ENCODE data around the gene FNDC3B. TPM values are rescaled to one million over a fixed set of nuclear protein-coding genes. Genes with fewer than 3 reads are reported as not detected.

The FNDC3B gene
- total and polyA plus RNA-seq, 2 donors (not counting 3 experiments of a cell fraction or from before 2014, with no cell fraction given): 91.6 to 295 TPM

DNA sequence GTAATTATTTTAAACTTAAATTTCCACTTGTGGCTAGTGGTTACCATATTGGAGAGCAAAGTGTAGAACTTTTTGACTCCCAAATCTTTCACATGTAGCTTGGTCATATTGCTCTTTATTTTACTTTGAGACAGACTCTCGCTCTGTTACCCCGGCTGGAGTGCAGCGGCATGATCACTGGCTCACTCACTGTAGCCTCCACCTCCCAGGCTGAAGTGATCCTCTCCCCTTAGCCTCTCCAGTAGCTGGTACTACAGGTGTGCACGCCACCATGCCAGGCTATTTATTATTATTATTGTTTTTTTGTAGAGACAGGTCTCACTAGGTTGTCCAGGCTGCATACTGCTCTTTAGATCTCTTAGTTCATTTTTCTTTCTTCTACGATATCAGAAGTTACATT, 3.9 kb downstream of the FNDC3B start:
- dilution Hi-C loops (cut with MboI; ENCODE audit: extremely low pct_ligation_motif_present, low sequenced_read_pairs): no loop called here
- Histone ChIP-seq H3K4me3 (replicated peaks in 1 of 3; ENCODE audit: insufficient read depth in 1 of 3, low read depth in 1 of 3, low read length in 3 of 3) (peak overlapping the region in 2 of 3 experiments; percentile 17 to 27), H2AFZ (ENCODE audit: low read depth, low read length) (no peak overlapping the region), H3K9ac (replicated peaks; ENCODE audit: extremely low read depth, insufficient read depth, low read length) (no peak overlapping the region), H3K79me2 (ENCODE audit: control insufficient read depth, insufficient read depth, low read length) (peaks cover 94% of the 10 kb centered on the region), H3K4me1 (ENCODE audit: control insufficient read depth, extremely low read depth, insufficient read depth, low read length) (peaks cover 48% of the 10 kb centered on the region), H3K36me3 (ENCODE audit: control insufficient read depth in 2 of 2, extremely low read depth in 1 of 2, insufficient read depth in 2 of 2, low read length in 2 of 2) (peaks cover 0 to 4% of the 10 kb centered on the region in 2 experiments), H3K9me3 (replicated peaks; ENCODE audit: control insufficient read depth, insufficient read depth, low read length) (no peaks in the 10 kb centered on the region), H3K27ac (ENCODE audit: insufficient read depth, low read depth, low read length) (no peak overlapping the region), H3K27me3 (ENCODE audit: control insufficient read depth in 2 of 2, insufficient read depth in 2 of 2, low read length in 2 of 2) (no peaks in the 10 kb centered on the region), H4K20me1 (replicated peaks; ENCODE audit: control insufficient read depth, extremely low read depth, insufficient read depth, low read length) (peaks cover 8% of the 10 kb centered on the region), H3K4me2 (ENCODE audit: insufficient read depth, low read length) (peak overlapping the region; percentile 98), H3K9me1 (replicated peaks; ENCODE audit: control insufficient read depth, extremely low read depth, insufficient read depth, low read length) (no peaks in the 10 kb centered on the region)
- no TSS peak for BruUV-seq (replicated peaks)
- no peak for FAIRE-seq
- POLR2A ChIA-PET: interaction anchor here (1.5 kb wide), 1 partner anchor 98 kb away, joined by 3 read pairs; no protein-coding TSS in a partner anchor
- no peak for TF ChIP-seq POLR2A (IDR thresholded peaks at IDR 0.05; ENCODE audit: low read depth, low read length)
- intact Hi-C loops (cut with micrococcal nuclease): loop anchor here (5.0 to 10.0 kb wide), 3 partner anchors 272 to 836 kb away; no protein-coding TSS in a partner anchor
- no peak for DNase-seq (ENCODE audit: low read depth, low spot score)
- CTCF ChIA-PET: interaction anchor here (1.1 to 2.1 kb wide), 2 partner anchors 11 to 233 kb away, joined by 4 to 5 read pairs; partner anchors contain the start of gene PLD1

- Histone ChIP-seq H3K4me1 (ENCODE audit: control insufficient read depth, extremely low read depth, insufficient read depth, low read length) (peaks cover 44% of the 10 kb centered on the region), H3K27me3 (ENCODE audit: control insufficient read depth in 2 of 2, insufficient read depth in 2 of 2, low read length in 2 of 2) (no peaks in the 10 kb centered on the region), H4K20me1 (replicated peaks; ENCODE audit: control insufficient read depth, extremely low read depth, insufficient read depth, low read length) (peaks cover 8% of the 10 kb centered on the region), H2AFZ (ENCODE audit: low read depth, low read length) (no peak overlapping the region), H3K9me1 (replicated peaks; ENCODE audit: control insufficient read depth, extremely low read depth, insufficient read depth, low read length) (no peaks in the 10 kb centered on the region), H3K36me3 (ENCODE audit: control insufficient read depth in 2 of 2, extremely low read depth in 1 of 2, insufficient read depth in 2 of 2, low read length in 2 of 2) (peaks cover 0 to 4% of the 10 kb centered on the region in 2 experiments), H3K9ac (replicated peaks; ENCODE audit: extremely low read depth, insufficient read depth, low read length) (no peak overlapping the region), H3K4me2 (ENCODE audit: insufficient read depth, low read length) (peak overlapping the region; percentile 98), H3K9me3 (replicated peaks; ENCODE audit: control insufficient read depth, insufficient read depth, low read length) (no peaks in the 10 kb centered on the region), H3K27ac (ENCODE audit: insufficient read depth, low read depth, low read length) (no peak overlapping the region), H3K79me2 (ENCODE audit: control insufficient read depth, insufficient read depth, low read length) (peaks cover 98% of the 10 kb centered on the region), H3K4me3 (replicated peaks in 1 of 3; ENCODE audit: insufficient read depth in 1 of 3, low read depth in 1 of 3, low read length in 3 of 3) (peak overlapping the region in 1 of 3 experiments; percentile 27)
- TF ChIP-seq GATA2 (IDR thresholded peaks at IDR 0.05; ENCODE audit: insufficient read depth, insufficient read length, low read depth, low read length) (no peak), EZH2 (IDR thresholded peaks at IDR 0.05; ENCODE audit: borderline replicate concordance, low read depth, low read length, severe bottlenecking) (no peak), POLR2A (IDR thresholded peaks at IDR 0.05; ENCODE audit: low read depth, low read length) (no peak), CTCF (IDR thresholded peaks at IDR 0.05; ENCODE audit: extremely low read depth in 1 of 2, insufficient read depth in 1 of 2, low read depth in 1 of 2, low read length in 2 of 2) (no peak), MYC (IDR thresholded peaks at IDR 0.05; ENCODE audit: low read depth, low read length) (no peak), POLR2AphosphoS5 (IDR thresholded peaks at IDR 0.05; ENCODE audit: insufficient read depth, low read depth, low read length) (no peak), FOS (IDR thresholded peaks at IDR 0.05; ENCODE audit: borderline replicate concordance, insufficient read depth, low read length) (no peak), JUN (IDR thresholded peaks at IDR 0.05; ENCODE audit: borderline replicate concordance, insufficient read depth, insufficient read length, low read depth) (no peak)
- TF ChIP-seq, protein P1, sequence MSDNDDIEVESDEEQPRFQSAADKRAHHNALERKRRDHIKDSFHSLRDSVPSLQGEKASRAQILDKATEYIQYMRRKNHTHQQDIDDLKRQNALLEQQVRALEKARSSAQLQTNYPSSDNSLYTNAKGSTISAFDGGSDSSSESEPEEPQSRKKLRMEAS (IDR thresholded peaks at IDR 0.05; ENCODE audit: insufficient read depth, insufficient read length): no peak
- intact Hi-C loops (cut with micrococcal nuclease): loop anchor here (5.0 to 10.0 kb wide), 3 partner anchors 271 to 836 kb away; no protein-coding TSS in a partner anchor
- CTCF ChIA-PET: interaction anchor here (2.1 kb wide), 1 partner anchor 10 kb away, joined by 5 read pairs; no protein-coding TSS in a partner anchor
- FAIRE-seq (no peak), DNase-seq (ENCODE audit: low read depth, low spot score) (no peak)
- dilution Hi-C loops (cut with MboI; ENCODE audit: extremely low pct_ligation_motif_present, low sequenced_read_pairs): no loop called here
- POLR2A ChIA-PET: no interaction called here
- no TSS peak for BruUV-seq (replicated peaks)
Observed at GRCh38 chr3:172043766-172044165, 4.4 kb downstream of the FNDC3B start.
